Measurements from ENCODE around the gene CD38.

DNA sequence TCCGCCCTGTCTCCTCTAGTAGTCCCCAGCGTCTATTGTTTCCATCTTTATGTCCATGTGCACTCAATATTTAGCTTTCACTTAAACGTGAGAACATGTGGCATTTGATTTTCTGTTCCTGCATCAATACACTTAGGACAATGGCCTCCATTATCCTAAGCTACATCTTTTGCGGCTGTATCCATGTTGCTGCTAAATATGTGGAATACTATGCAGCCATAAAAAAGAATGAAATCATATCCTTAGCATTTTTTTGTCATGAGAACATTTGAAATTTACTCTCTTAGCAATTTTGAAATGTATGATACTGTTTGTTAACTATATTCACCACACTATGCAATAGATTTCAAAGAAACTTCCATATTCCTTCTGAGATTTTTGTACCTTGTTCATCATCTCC lies 19.8 kb upstream of the CD38 start:
- TF ChIP-seq, protein P1, sequence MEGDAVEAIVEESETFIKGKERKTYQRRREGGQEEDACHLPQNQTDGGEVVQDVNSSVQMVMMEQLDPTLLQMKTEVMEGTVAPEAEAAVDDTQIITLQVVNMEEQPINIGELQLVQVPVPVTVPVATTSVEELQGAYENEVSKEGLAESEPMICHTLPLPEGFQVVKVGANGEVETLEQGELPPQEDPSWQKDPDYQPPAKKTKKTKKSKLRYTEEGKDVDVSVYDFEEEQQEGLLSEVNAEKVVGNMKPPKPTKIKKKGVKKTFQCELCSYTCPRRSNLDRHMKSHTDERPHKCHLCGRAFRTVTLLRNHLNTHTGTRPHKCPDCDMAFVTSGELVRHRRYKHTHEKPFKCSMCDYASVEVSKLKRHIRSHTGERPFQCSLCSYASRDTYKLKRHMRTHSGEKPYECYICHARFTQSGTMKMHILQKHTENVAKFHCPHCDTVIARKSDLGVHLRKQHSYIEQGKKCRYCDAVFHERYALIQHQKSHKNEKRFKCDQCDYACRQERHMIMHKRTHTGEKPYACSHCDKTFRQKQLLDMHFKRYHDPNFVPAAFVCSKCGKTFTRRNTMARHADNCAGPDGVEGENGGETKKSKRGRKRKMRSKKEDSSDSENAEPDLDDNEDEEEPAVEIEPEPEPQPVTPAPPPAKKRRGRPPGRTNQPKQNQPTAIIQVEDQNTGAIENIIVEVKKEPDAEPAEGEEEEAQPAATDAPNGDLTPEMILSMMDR (IDR thresholded peaks at IDR 0.05), result no peak
- no peak for TF ChIP-seq POLR2A (IDR thresholded peaks at IDR 0.05)
- no peak for TF ChIP-seq EP300 (IDR thresholded peaks at IDR 0.05)

All from tibial nerve (tissue), 4 donors.